Liver (tissue), 9 donors: ENCODE data around the gene FAM151A. TPM values are rescaled to one million over a fixed set of nuclear protein-coding genes. Genes with fewer than 3 reads are reported as not detected.

Source experiments
- DNase-seq: peaks from one replicate; pipeline ENCODE4 v3.0.0-alpha.2; 2017; ENCODE audit warnings: low spot score
- H3K27ac ChIP-seq, 2 donors: one replicate each; pipeline ENCODE4 v1.7.0; 2013; ENCODE audit warnings: inconsistent platforms in 2 of 2, low read length in 2 of 2, control low read depth in 1 of 2, low read depth in 1 of 2, mild to moderate bottlenecking in 1 of 2
- H3K27me3 ChIP-seq, 4 donors: one replicate each; pipeline versions ENCODE4 v1.6.1 to v1.7.0; 2013; ENCODE audit warnings: low read length in 3 of 4, inconsistent platforms in 1 of 4, mild to moderate bottlenecking in 1 of 4, moderate library complexity in 1 of 4; ENCODE audit not compliant: control insufficient read depth in 4 of 4, insufficient read depth in 4 of 4
- H3K36me3 ChIP-seq, 4 donors: one replicate each; pipeline versions ENCODE4 v1.6.1 to v1.7.0; 2013; ENCODE audit warnings: low read length in 3 of 4, mild to moderate bottlenecking in 3 of 4, low read depth in 1 of 4, moderate library complexity in 1 of 4; ENCODE audit not compliant: control insufficient read depth in 4 of 4, insufficient read depth in 3 of 4
- H3K4me1 ChIP-seq, 4 donors: one replicate each; pipeline versions ENCODE4 v1.6.1 to v1.7.0; 2013; ENCODE audit warnings: low read length in 3 of 4, mild to moderate bottlenecking in 3 of 4, moderate library complexity in 1 of 4; ENCODE audit not compliant: control insufficient read depth in 4 of 4, insufficient read depth in 4 of 4
- H3K4me3 ChIP-seq, 3 donors: one replicate each; pipeline versions ENCODE4 v1.6.1 to v1.7.0; 2013; ENCODE audit warnings: low read length in 3 of 3, control low read depth in 1 of 3, low read depth in 1 of 3, mild to moderate bottlenecking in 1 of 3
- H3K9ac ChIP-seq, 2 donors: one replicate each; pipeline ENCODE4 v1.7.0; 2013; ENCODE audit warnings: low read length in 2 of 2, mild to moderate bottlenecking in 2 of 2, moderate library complexity in 2 of 2, control low read depth in 1 of 2, low read depth in 1 of 2
- H3K9me3 ChIP-seq, 4 donors: one replicate each; pipeline versions ENCODE4 v1.6.1 to v1.7.0; 2013; ENCODE audit warnings: low read length in 3 of 4; ENCODE audit not compliant: control insufficient read depth in 4 of 4
- EGR1 ChIP-seq, 2 donors: IDR thresholded peaks; 2 replicates each; pipeline ENCODE4 v1.6.1; 2016 to 2018; ENCODE audit warnings: antibody characterized with exemption in 2 of 2, low read depth in 2 of 2
- FOXA1 ChIP-seq: IDR thresholded peaks from 2 replicates; pipeline ENCODE4 v1.6.1; 2016; ENCODE audit warnings: antibody characterized with exemption
- GABPA ChIP-seq, 2 donors: IDR thresholded peaks in 1 of 2; conservative IDR thresholded peaks in 1 of 2; 2 replicates each; pipeline ENCODE4 v1.6.1; 2016; ENCODE audit warnings: antibody characterized with exemption in 2 of 2, mild to moderate bottlenecking in 1 of 2, moderate library complexity in 1 of 2
- HNF4A ChIP-seq, 2 donors: conservative IDR thresholded peaks; 2 replicates each; pipeline ENCODE4 v1.6.1; 2016; ENCODE audit warnings: antibody characterized with exemption in 2 of 2, mild to moderate bottlenecking in 2 of 2
- JUND ChIP-seq, 2 donors: IDR thresholded peaks; 2 replicates each; pipeline ENCODE4 v1.6.1; 2016; ENCODE audit warnings: antibody characterized with exemption in 2 of 2
- NR2F2 ChIP-seq: IDR thresholded peaks from 2 replicates; pipeline ENCODE4 v1.6.1; 2016; ENCODE audit warnings: antibody characterized with exemption
- RAD21 ChIP-seq, 2 donors: IDR thresholded peaks; 2 replicates each; pipeline ENCODE4 v1.6.1; 2016; ENCODE audit warnings: antibody characterized with exemption in 2 of 2, mild to moderate bottlenecking in 2 of 2
- RXRA ChIP-seq, 2 donors: IDR thresholded peaks; 2 replicates each; pipeline ENCODE4 v1.6.1; 2017 to 2018; ENCODE audit warnings: antibody characterized with exemption in 2 of 2, mild to moderate bottlenecking in 1 of 2
- SP1 ChIP-seq: IDR thresholded peaks from 2 replicates; pipeline ENCODE4 v1.6.1; 2018; ENCODE audit warnings: antibody characterized with exemption, mild to moderate bottlenecking
- TAF1 ChIP-seq: conservative IDR thresholded peaks from 2 replicates; pipeline ENCODE4 v1.6.1; 2016; ENCODE audit warnings: antibody characterized with exemption, mild to moderate bottlenecking
- YY1 ChIP-seq: IDR thresholded peaks from 2 replicates; pipeline ENCODE4 v1.6.1; 2016; ENCODE audit warnings: antibody characterized with exemption, mild to moderate bottlenecking
- WGBS: extraction: QIAGEN DNeasy Blood & Tissue Kit; methylation state at CpG from one replicate; pipeline ENCODE4 v1.1.7; 2013; 5-methylcytosine and 5-hydroxymethylcytosine counted together
- polyA plus RNA-seq, 2 donors: library from polyadenylated mRNA; stranded (reverse) in 1 of 2; unstranded in 1 of 2; fragments of 200-250 nt in 1 of 2; fragments of >200 nt in 1 of 2; fragmentation: Nextera tagmentation in 1 of 2; extraction: Ambion mirVana in 1 of 2; gene quantifications; one replicate each; pipeline versions ENCODE4 v1.2.1 to v1.2.3, GENCODE V29; 2013 to 2015
- total RNA-seq, 2 donors: library from RNA; depleted of rRNA; stranded (reverse); fragments of >200 nt; gene quantifications; one replicate each; pipeline ENCODE4 v1.2.3, GENCODE V29; 2014
- TF ChIP-seq, protein P1 (sequence below): fragments of 150-350 bp; IDR thresholded peaks from 2 replicates; pipeline ENCODE4 v1.5.1; 2017; ENCODE audit warnings: improper control_type of control experiment, low read depth, low read length; ENCODE audit not compliant: missing input control
- TF ChIP-seq, protein P2 (sequence below): IDR thresholded peaks from 2 replicates; pipeline ENCODE4 v1.6.1; 2016; ENCODE audit warnings: antibody characterized with exemption
- TF ChIP-seq, protein P3 (sequence below): IDR thresholded peaks from 2 replicates; pipeline ENCODE4 v1.6.1; 2016; ENCODE audit warnings: antibody characterized with exemption, mild to moderate bottlenecking
- TF ChIP-seq, protein P4 (sequence below): IDR thresholded peaks from 2 replicates; pipeline ENCODE4 v1.6.1; 2016; ENCODE audit warnings: antibody characterized with exemption
- donor health status: healthy.
- donor health status: healthy.
- donor health status: healthy.
- donor health status: healthy.
- donor health status: healthy.

Gene FAM151A
- total and polyA plus RNA-seq, 4 donors = 1.5 to 25.1 (median 4.7) TPM

DNA sequence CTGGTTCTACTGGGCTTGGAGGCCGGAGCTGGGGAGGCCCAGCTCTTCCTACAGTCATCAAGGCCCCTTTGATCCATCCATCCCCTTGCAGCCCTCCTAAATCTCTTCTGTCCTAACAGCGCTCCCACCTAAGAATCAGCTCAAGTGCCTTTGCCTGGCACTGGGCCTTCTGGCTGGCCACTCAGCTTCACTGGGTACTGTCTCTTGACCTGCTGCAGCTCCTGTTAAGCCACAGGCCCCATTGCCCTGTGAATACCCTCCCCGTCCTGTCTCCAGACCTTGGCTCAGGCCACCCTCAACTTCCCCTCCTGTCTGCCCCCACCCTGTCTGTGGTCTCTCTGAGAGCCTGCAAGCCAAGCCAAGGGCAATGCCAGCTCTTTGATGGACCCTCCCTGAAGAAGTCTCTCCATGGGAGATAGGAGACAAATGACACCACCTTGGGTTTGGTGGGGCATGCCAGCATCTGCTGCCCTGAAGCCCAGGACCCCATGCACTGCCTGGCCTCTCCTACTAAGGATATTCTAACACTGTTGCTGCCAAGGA lies 27.3 kb downstream of the FAM151A start:
- Histone ChIP-seq H3K9me3 (no peaks in the 10 kb centered on the region), H3K27me3 (no peaks in the 10 kb centered on the region), H3K27ac (no peak overlapping the region), H3K4me1 (peaks cover 0 to 2% (median 0%) of the 10 kb centered on the region in 4 donors), H3K36me3 (no peaks in the 10 kb centered on the region), H3K4me3 (no peak overlapping the region), H3K9ac (no peak overlapping the region)
- TF ChIP-seq, protein P1, sequence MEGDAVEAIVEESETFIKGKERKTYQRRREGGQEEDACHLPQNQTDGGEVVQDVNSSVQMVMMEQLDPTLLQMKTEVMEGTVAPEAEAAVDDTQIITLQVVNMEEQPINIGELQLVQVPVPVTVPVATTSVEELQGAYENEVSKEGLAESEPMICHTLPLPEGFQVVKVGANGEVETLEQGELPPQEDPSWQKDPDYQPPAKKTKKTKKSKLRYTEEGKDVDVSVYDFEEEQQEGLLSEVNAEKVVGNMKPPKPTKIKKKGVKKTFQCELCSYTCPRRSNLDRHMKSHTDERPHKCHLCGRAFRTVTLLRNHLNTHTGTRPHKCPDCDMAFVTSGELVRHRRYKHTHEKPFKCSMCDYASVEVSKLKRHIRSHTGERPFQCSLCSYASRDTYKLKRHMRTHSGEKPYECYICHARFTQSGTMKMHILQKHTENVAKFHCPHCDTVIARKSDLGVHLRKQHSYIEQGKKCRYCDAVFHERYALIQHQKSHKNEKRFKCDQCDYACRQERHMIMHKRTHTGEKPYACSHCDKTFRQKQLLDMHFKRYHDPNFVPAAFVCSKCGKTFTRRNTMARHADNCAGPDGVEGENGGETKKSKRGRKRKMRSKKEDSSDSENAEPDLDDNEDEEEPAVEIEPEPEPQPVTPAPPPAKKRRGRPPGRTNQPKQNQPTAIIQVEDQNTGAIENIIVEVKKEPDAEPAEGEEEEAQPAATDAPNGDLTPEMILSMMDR = no peak
- WGBS = 93% methylated on average over 3 of the region's 3 CpGs
- no peak for DNase-seq

DNA sequence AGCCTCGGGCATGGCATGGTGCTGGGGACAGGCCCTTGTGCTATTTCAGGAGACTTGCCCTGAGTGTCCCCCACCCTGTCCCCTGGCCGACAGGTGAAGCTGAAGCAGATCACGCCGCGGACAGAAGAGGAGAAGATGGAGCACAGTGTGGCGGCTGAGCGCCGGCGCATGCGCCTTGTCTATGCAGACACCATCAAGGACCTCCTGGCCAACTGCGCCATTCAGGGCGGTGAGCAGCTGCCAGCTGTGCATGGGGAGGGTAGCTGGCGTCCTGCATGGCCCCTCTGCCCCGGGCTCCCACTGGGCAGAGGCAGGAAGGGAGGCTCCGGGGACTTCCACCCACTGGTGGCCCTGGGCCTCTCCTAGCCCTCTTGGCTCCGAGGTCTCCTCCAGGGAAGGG lies 28.9 kb downstream of the FAM151A start:
- no peak for DNase-seq
- Histone ChIP-seq H3K4me3 (no peak overlapping the region), H3K36me3 (no peaks in the 10 kb centered on the region), H3K27ac (no peak overlapping the region), H3K9me3 (no peaks in the 10 kb centered on the region), H3K9ac (no peak overlapping the region), H3K4me1 (peaks cover 1 to 10% (median 4%) of the 10 kb centered on the region in 4 donors), H3K27me3 (no peaks in the 10 kb centered on the region)
- TF ChIP-seq TAF1 = no peak
- TF ChIP-seq FOXA1 = no peak
- TF ChIP-seq JUND (IDR thresholded peaks at IDR 0.05) = no peak
- TF ChIP-seq, protein P2, sequence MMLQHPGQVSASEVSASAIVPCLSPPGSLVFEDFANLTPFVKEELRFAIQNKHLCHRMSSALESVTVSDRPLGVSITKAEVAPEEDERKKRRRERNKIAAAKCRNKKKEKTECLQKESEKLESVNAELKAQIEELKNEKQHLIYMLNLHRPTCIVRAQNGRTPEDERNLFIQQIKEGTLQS = no peak
- TF ChIP-seq, protein P3, sequence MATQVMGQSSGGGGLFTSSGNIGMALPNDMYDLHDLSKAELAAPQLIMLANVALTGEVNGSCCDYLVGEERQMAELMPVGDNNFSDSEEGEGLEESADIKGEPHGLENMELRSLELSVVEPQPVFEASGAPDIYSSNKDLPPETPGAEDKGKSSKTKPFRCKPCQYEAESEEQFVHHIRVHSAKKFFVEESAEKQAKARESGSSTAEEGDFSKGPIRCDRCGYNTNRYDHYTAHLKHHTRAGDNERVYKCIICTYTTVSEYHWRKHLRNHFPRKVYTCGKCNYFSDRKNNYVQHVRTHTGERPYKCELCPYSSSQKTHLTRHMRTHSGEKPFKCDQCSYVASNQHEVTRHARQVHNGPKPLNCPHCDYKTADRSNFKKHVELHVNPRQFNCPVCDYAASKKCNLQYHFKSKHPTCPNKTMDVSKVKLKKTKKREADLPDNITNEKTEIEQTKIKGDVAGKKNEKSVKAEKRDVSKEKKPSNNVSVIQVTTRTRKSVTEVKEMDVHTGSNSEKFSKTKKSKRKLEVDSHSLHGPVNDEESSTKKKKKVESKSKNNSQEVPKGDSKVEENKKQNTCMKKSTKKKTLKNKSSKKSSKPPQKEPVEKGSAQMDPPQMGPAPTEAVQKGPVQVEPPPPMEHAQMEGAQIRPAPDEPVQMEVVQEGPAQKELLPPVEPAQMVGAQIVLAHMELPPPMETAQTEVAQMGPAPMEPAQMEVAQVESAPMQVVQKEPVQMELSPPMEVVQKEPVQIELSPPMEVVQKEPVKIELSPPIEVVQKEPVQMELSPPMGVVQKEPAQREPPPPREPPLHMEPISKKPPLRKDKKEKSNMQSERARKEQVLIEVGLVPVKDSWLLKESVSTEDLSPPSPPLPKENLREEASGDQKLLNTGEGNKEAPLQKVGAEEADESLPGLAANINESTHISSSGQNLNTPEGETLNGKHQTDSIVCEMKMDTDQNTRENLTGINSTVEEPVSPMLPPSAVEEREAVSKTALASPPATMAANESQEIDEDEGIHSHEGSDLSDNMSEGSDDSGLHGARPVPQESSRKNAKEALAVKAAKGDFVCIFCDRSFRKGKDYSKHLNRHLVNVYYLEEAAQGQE = no peak
- TF ChIP-seq RXRA (IDR thresholded peaks at IDR 0.05) = no peak
- TF ChIP-seq YY1 = no peak
- no peak for TF ChIP-seq GABPA (IDR thresholded peaks at IDR 0.05 in 1 of 2, conservative IDR thresholded peaks at IDR 0.05 in 1 of 2)
- TF ChIP-seq RAD21 (IDR thresholded peaks at IDR 0.05) = no peak
- no peak for TF ChIP-seq SP1
- TF ChIP-seq HNF4A (conservative IDR thresholded peaks at IDR 0.05) = no peak
- TF ChIP-seq NR2F2 = no peak
- TF ChIP-seq, protein P4, sequence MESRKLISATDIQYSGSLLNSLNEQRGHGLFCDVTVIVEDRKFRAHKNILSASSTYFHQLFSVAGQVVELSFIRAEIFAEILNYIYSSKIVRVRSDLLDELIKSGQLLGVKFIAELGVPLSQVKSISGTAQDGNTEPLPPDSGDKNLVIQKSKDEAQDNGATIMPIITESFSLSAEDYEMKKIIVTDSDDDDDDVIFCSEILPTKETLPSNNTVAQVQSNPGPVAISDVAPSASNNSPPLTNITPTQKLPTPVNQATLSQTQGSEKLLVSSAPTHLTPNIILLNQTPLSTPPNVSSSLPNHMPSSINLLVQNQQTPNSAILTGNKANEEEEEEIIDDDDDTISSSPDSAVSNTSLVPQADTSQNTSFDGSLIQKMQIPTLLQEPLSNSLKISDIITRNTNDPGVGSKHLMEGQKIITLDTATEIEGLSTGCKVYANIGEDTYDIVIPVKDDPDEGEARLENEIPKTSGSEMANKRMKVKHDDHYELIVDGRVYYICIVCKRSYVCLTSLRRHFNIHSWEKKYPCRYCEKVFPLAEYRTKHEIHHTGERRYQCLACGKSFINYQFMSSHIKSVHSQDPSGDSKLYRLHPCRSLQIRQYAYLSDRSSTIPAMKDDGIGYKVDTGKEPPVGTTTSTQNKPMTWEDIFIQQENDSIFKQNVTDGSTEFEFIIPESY = no peak
- TF ChIP-seq EGR1 (IDR thresholded peaks at IDR 0.05; ENCODE audit: low read depth in 2 of 2) = no peak
- 95% methylated on average over 16 of the region's 16 CpGs for WGBS
